Liver (tissue), 9 donors: ENCODE measurements around the gene MARVELD3. TPM values are rescaled to one million over a fixed set of nuclear protein-coding genes. Genes with fewer than 3 reads are reported as not detected.

Source experiments
- DNase-seq: peaks from one replicate; pipeline ENCODE4 v3.0.0-alpha.2; 2017; ENCODE audit warnings: low spot score
- H3K27ac ChIP-seq, 2 donors: one replicate each; pipeline ENCODE4 v1.7.0; 2013; ENCODE audit warnings: inconsistent platforms in 2 of 2, low read length in 2 of 2, control low read depth in 1 of 2, low read depth in 1 of 2, mild to moderate bottlenecking in 1 of 2
- H3K27me3 ChIP-seq, 4 donors: one replicate each; pipeline versions ENCODE4 v1.6.1 to v1.7.0; 2013; ENCODE audit warnings: low read length in 3 of 4, inconsistent platforms in 1 of 4, mild to moderate bottlenecking in 1 of 4, moderate library complexity in 1 of 4; ENCODE audit not compliant: control insufficient read depth in 4 of 4, insufficient read depth in 4 of 4
- H3K36me3 ChIP-seq, 4 donors: one replicate each; pipeline versions ENCODE4 v1.6.1 to v1.7.0; 2013; ENCODE audit warnings: low read length in 3 of 4, mild to moderate bottlenecking in 3 of 4, low read depth in 1 of 4, moderate library complexity in 1 of 4; ENCODE audit not compliant: control insufficient read depth in 4 of 4, insufficient read depth in 3 of 4
- H3K4me1 ChIP-seq, 4 donors: one replicate each; pipeline versions ENCODE4 v1.6.1 to v1.7.0; 2013; ENCODE audit warnings: low read length in 3 of 4, mild to moderate bottlenecking in 3 of 4, moderate library complexity in 1 of 4; ENCODE audit not compliant: control insufficient read depth in 4 of 4, insufficient read depth in 4 of 4
- H3K4me3 ChIP-seq, 3 donors: one replicate each; pipeline versions ENCODE4 v1.6.1 to v1.7.0; 2013; ENCODE audit warnings: low read length in 3 of 3, control low read depth in 1 of 3, low read depth in 1 of 3, mild to moderate bottlenecking in 1 of 3
- H3K9ac ChIP-seq, 2 donors: one replicate each; pipeline ENCODE4 v1.7.0; 2013; ENCODE audit warnings: low read length in 2 of 2, mild to moderate bottlenecking in 2 of 2, moderate library complexity in 2 of 2, control low read depth in 1 of 2, low read depth in 1 of 2
- H3K9me3 ChIP-seq, 4 donors: one replicate each; pipeline versions ENCODE4 v1.6.1 to v1.7.0; 2013; ENCODE audit warnings: low read length in 3 of 4; ENCODE audit not compliant: control insufficient read depth in 4 of 4
- CTCF ChIP-seq: fragments of 150-350 bp; IDR thresholded peaks from 2 replicates; pipeline ENCODE4 v1.5.1; 2017; ENCODE audit warnings: improper control_type of control experiment, low read depth, low read length; ENCODE audit not compliant: missing input control
- EGR1 ChIP-seq, 2 donors: IDR thresholded peaks; 2 replicates each; pipeline ENCODE4 v1.6.1; 2016 to 2018; ENCODE audit warnings: antibody characterized with exemption in 2 of 2, low read depth in 2 of 2
- FOXA2 ChIP-seq: IDR thresholded peaks from 2 replicates; pipeline ENCODE4 v1.6.1; 2016; ENCODE audit warnings: antibody characterized with exemption
- GABPA ChIP-seq, 2 donors: IDR thresholded peaks in 1 of 2; conservative IDR thresholded peaks in 1 of 2; 2 replicates each; pipeline ENCODE4 v1.6.1; 2016; ENCODE audit warnings: antibody characterized with exemption in 2 of 2, mild to moderate bottlenecking in 1 of 2, moderate library complexity in 1 of 2
- HNF4A ChIP-seq, 2 donors: conservative IDR thresholded peaks; 2 replicates each; pipeline ENCODE4 v1.6.1; 2016; ENCODE audit warnings: antibody characterized with exemption in 2 of 2, mild to moderate bottlenecking in 2 of 2
- HNF4G ChIP-seq: IDR thresholded peaks from 2 replicates; pipeline ENCODE4 v1.6.1; 2016; ENCODE audit warnings: antibody characterized with exemption
- JUND ChIP-seq, 2 donors: IDR thresholded peaks; 2 replicates each; pipeline ENCODE4 v1.6.1; 2016; ENCODE audit warnings: antibody characterized with exemption in 2 of 2
- MAX ChIP-seq: IDR thresholded peaks from 2 replicates; pipeline ENCODE4 v1.6.1; 2016; ENCODE audit warnings: antibody characterized with exemption
- NR2F2 ChIP-seq: IDR thresholded peaks from 2 replicates; pipeline ENCODE4 v1.6.1; 2016; ENCODE audit warnings: antibody characterized with exemption
- RAD21 ChIP-seq, 2 donors: IDR thresholded peaks; 2 replicates each; pipeline ENCODE4 v1.6.1; 2016; ENCODE audit warnings: antibody characterized with exemption in 2 of 2, mild to moderate bottlenecking in 2 of 2
- REST ChIP-seq: IDR thresholded peaks from 2 replicates; pipeline ENCODE4 v1.6.1; 2016; ENCODE audit warnings: antibody characterized with exemption, mild to moderate bottlenecking
- RXRA ChIP-seq, 2 donors: IDR thresholded peaks; 2 replicates each; pipeline ENCODE4 v1.6.1; 2017 to 2018; ENCODE audit warnings: antibody characterized with exemption in 2 of 2, mild to moderate bottlenecking in 1 of 2
- SP1 ChIP-seq: IDR thresholded peaks from 2 replicates; pipeline ENCODE4 v1.6.1; 2018; ENCODE audit warnings: antibody characterized with exemption, mild to moderate bottlenecking
- TAF1 ChIP-seq: conservative IDR thresholded peaks from 2 replicates; pipeline ENCODE4 v1.6.1; 2016; ENCODE audit warnings: antibody characterized with exemption, mild to moderate bottlenecking
- YY1 ChIP-seq: IDR thresholded peaks from 2 replicates; pipeline ENCODE4 v1.6.1; 2016; ENCODE audit warnings: antibody characterized with exemption, mild to moderate bottlenecking
- WGBS: extraction: QIAGEN DNeasy Blood & Tissue Kit; methylation state at CpG from one replicate; pipeline ENCODE4 v1.1.7; 2013; 5-methylcytosine and 5-hydroxymethylcytosine counted together
- polyA plus RNA-seq, 2 donors: library from polyadenylated mRNA; stranded (reverse) in 1 of 2; unstranded in 1 of 2; fragments of 200-250 nt in 1 of 2; fragments of >200 nt in 1 of 2; fragmentation: Nextera tagmentation in 1 of 2; extraction: Ambion mirVana in 1 of 2; gene quantifications; one replicate each; pipeline versions ENCODE4 v1.2.1 to v1.2.3, GENCODE V29; 2013 to 2015
- total RNA-seq, 2 donors: library from RNA; depleted of rRNA; stranded (reverse); fragments of >200 nt; gene quantifications; one replicate each; pipeline ENCODE4 v1.2.3, GENCODE V29; 2014
- donor health status: healthy.
- donor health status: healthy.
- donor health status: healthy.
- donor health status: healthy.
- donor health status: healthy.

The MARVELD3 gene
- total and polyA plus RNA-seq, 4 donors: 1.8 to 4.9 (median 4.1) TPM

- H3K27ac ChIP-seq: no peak overlapping the region
- no peaks in the 10 kb centered on the region for H3K27me3 ChIP-seq
- peaks cover 0 to 9% (median 0%) of the 10 kb centered on the region in 4 donors for H3K4me1 ChIP-seq
- no peak overlapping the region for H3K4me3 ChIP-seq
- H3K9ac ChIP-seq: no peak overlapping the region
- TF ChIP-seq NR2F2 (no peak), FOXA2 (no peak), TAF1 (no peak), EGR1 (IDR thresholded peaks at IDR 0.05; ENCODE audit: low read depth in 2 of 2) (no peak), GABPA (IDR thresholded peaks at IDR 0.05 in 1 of 2, conservative IDR thresholded peaks at IDR 0.05 in 1 of 2) (no peak), YY1 (no peak), REST (no peak), SP1 (no peak), JUND (IDR thresholded peaks at IDR 0.05) (no peak), HNF4A (conservative IDR thresholded peaks at IDR 0.05) (no peak), RAD21 (IDR thresholded peaks at IDR 0.05) (no peak), CTCF (no peak), MAX (no peak), HNF4G (no peak), RXRA (IDR thresholded peaks at IDR 0.05) (no peak)
- no peak for DNase-seq
- 96% methylated on average over 1 of the region's 1 CpG for WGBS
- no peaks in the 10 kb centered on the region for H3K9me3 ChIP-seq
- peaks cover under 1 to 11% (median 5%) of the 10 kb centered on the region in 4 donors for H3K36me3 ChIP-seq
Measured at GRCh38 chr16:71673582-71673973, 47.6 kb downstream of the MARVELD3 start.

GRCh38 chr16:71674229-71674628, 48.2 kb downstream of the MARVELD3 start:
- WGBS: 97% methylated on average over 2 of the region's 2 CpGs
- DNase-seq: no peak
- Histone ChIP-seq H3K9ac (no peak overlapping the region), H3K4me1 (peaks cover 0 to 9% (median 0%) of the 10 kb centered on the region in 4 donors), H3K27ac (no peak overlapping the region), H3K4me3 (no peak overlapping the region), H3K27me3 (no peaks in the 10 kb centered on the region), H3K36me3 (peaks cover 2 to 11% (median 8%) of the 10 kb centered on the region in 4 donors), H3K9me3 (no peaks in the 10 kb centered on the region)
- no peak for TF ChIP-seq JUND (IDR thresholded peaks at IDR 0.05)
- no peak for TF ChIP-seq HNF4A (conservative IDR thresholded peaks at IDR 0.05)
- no peak for TF ChIP-seq SP1
- TF ChIP-seq TAF1: no peak
- no peak for TF ChIP-seq YY1
- TF ChIP-seq RAD21 (IDR thresholded peaks at IDR 0.05): no peak
- no peak for TF ChIP-seq REST
- no peak for TF ChIP-seq NR2F2
- TF ChIP-seq EGR1 (IDR thresholded peaks at IDR 0.05; ENCODE audit: low read depth in 2 of 2): no peak
